HEK293 (cell line): ENCODE results near the gene RUNX1.

Experiments used
- CTCF ChIA-PET: fragments of 350-600 bp; formaldehyde crosslinking; extraction: SDS; loops from one replicate; lab custom pipeline; 2021; ENCODE audit warnings: antibody characterized with exemption; lab: Yijun Ruan, JAX
- POLR2A ChIA-PET: fragments of 300-600 bp; formaldehyde crosslinking; extraction: SDS; loops from one replicate; lab custom pipeline; 2020; ENCODE audit warnings: antibody characterized with exemption, inconsistent platforms; lab: Yijun Ruan, JAX
- H3K27ac ChIP-seq: fragments of 200-500 bp; sonication (Bioruptor generic); 2 replicates; pipeline ENCODE4 v1.5.1; 2014; ENCODE audit warnings: low read depth, low read length, control low read depth, inconsistent platforms; ENCODE audit errors: extremely low read depth
- H3K36me3 ChIP-seq, 2 experiments: fragments of 200-500 bp in 1 of 2; sonication (Bioruptor generic) in 1 of 2; 1 replicate in 1 of 2; 2 replicates in 1 of 2; pipeline ENCODE4 v1.5.1; 2014 to 2017; ENCODE audit warnings: inconsistent platforms in 2 of 2, low read length in 2 of 2; ENCODE audit not compliant: control insufficient read depth in 2 of 2, insufficient read depth in 1 of 2
- H3K4me1 ChIP-seq: fragments of 200-500 bp; sonication (Bioruptor generic); 2 replicates; pipeline ENCODE4 v1.5.1; 2014; ENCODE audit warnings: mild to moderate bottlenecking, low read length, inconsistent platforms; ENCODE audit not compliant: control insufficient read depth, insufficient read depth
- H3K4me3 ChIP-seq: 2 replicates; pipeline ENCODE4 v1.5.1; 2011; ENCODE audit warnings: low read depth, mild to moderate bottlenecking, control low read depth, low read length, moderate library complexity
- H3K9me3 ChIP-seq: fragments of 200-500 bp; sonication (Bioruptor generic); 2 replicates; pipeline ENCODE4 v1.5.1; 2014; ENCODE audit warnings: low read depth, low read length, inconsistent platforms; ENCODE audit not compliant: control insufficient read depth, insufficient read depth
- KLF17 ChIP-seq: fragments of 450-650 bp; formaldehyde crosslinking; IDR thresholded peaks from 2 replicates; pipeline ENCODE4 v1.5.1; 2016; ENCODE audit warnings: missing biosample characterization, missing genetic modification characterization
- KLF8 ChIP-seq: fragments of 450-650 bp; formaldehyde crosslinking; IDR thresholded peaks from 2 replicates; pipeline ENCODE4 v1.5.1; 2016; ENCODE audit warnings: missing biosample characterization, missing genetic modification characterization
- MZF1 ChIP-seq: fragments of 450-650 bp; formaldehyde crosslinking; IDR thresholded peaks from 2 replicates; pipeline ENCODE4 v1.5.1; 2017; ENCODE audit warnings: missing biosample characterization, missing genetic modification characterization, borderline replicate concordance
- OVOL3 ChIP-seq: fragments of 450-650 bp; formaldehyde crosslinking; IDR thresholded peaks from 2 replicates; pipeline ENCODE4 v1.5.1; 2016; ENCODE audit warnings: missing biosample characterization, missing genetic modification characterization
- PRDM10 ChIP-seq: fragments of 450-650 bp; formaldehyde crosslinking; IDR thresholded peaks from 2 replicates; pipeline ENCODE4 v1.5.1; 2016; ENCODE audit warnings: missing biosample characterization, missing genetic modification characterization
- RBAK ChIP-seq: fragments of 450-650 bp; formaldehyde crosslinking; IDR thresholded peaks from 2 replicates; pipeline ENCODE4 v1.5.1; 2016; ENCODE audit warnings: missing biosample characterization, missing genetic modification characterization
- SALL2 ChIP-seq: fragments of 450-650 bp; formaldehyde crosslinking; IDR thresholded peaks from 2 replicates; pipeline ENCODE4 v1.5.0; 2017; ENCODE audit warnings: missing biosample characterization, mild to moderate bottlenecking, missing genetic modification characterization, borderline replicate concordance
- WT1 ChIP-seq: fragments of 450-650 bp; formaldehyde crosslinking; IDR thresholded peaks from 2 replicates; pipeline ENCODE4 v1.5.1; 2016; ENCODE audit warnings: missing biosample characterization, missing genetic modification characterization
- ZBTB44 ChIP-seq: fragments of 450-650 bp; IDR thresholded peaks from 2 replicates; pipeline ENCODE4 v1.5.1; 2018; ENCODE audit warnings: missing biosample characterization, mild to moderate bottlenecking, missing genetic modification characterization
- ZEB2 ChIP-seq: fragments of 450-650 bp; formaldehyde crosslinking; IDR thresholded peaks from 2 replicates; pipeline ENCODE4 v1.5.1; 2016; ENCODE audit warnings: missing biosample characterization, missing genetic modification characterization
- ZFP3 ChIP-seq: fragments of 450-650 bp; formaldehyde crosslinking; IDR thresholded peaks from 2 replicates; pipeline ENCODE4 v1.5.1; 2016; ENCODE audit warnings: low read depth, missing biosample characterization, missing genetic modification characterization
- ZFP69B ChIP-seq: fragments of 450-650 bp; formaldehyde crosslinking; IDR thresholded peaks from 2 replicates; pipeline ENCODE4 v1.5.1; 2016; ENCODE audit warnings: missing biosample characterization, missing genetic modification characterization
- ZNF10 ChIP-seq: fragments of 450-650 bp; formaldehyde crosslinking; IDR thresholded peaks from 2 replicates; pipeline ENCODE4 v1.5.1; 2017; ENCODE audit warnings: missing biosample characterization, missing genetic modification characterization
- ZNF274 ChIP-seq, 2 experiments: fragments of 200-500 bp in 1 of 2; fragments of 450-650 bp in 1 of 2; sonication (Bioruptor generic) in 1 of 2; formaldehyde crosslinking in 1 of 2; IDR thresholded peaks; 2 replicates each; pipeline versions ENCODE4 v1.5.1 to v1.6.1; 2014 to 2016; ENCODE audit warnings: borderline replicate concordance in 1 of 2, inconsistent platforms in 1 of 2, low read length in 1 of 2, missing biosample characterization in 1 of 2, missing genetic modification characterization in 1 of 2
- ZNF48 ChIP-seq: fragments of 450-650 bp; formaldehyde crosslinking; IDR thresholded peaks from 2 replicates; pipeline ENCODE4 v1.5.1; 2016; ENCODE audit warnings: missing biosample characterization, missing genetic modification characterization
- ZNF521 ChIP-seq: fragments of 450-650 bp; formaldehyde crosslinking; IDR thresholded peaks from 2 replicates; pipeline ENCODE4 v1.5.1; 2017; ENCODE audit warnings: missing biosample characterization, mild to moderate bottlenecking, missing genetic modification characterization
- ZNF639 ChIP-seq: fragments of 450-650 bp; formaldehyde crosslinking; IDR thresholded peaks from 2 replicates; pipeline ENCODE4 v1.5.1; 2016; ENCODE audit warnings: missing biosample characterization, missing genetic modification characterization
- ZNF654 ChIP-seq: fragments of 450-650 bp; formaldehyde crosslinking; IDR thresholded peaks from 2 replicates; pipeline ENCODE4 v1.5.1; 2016; ENCODE audit warnings: low read depth, missing biosample characterization, missing genetic modification characterization
- ZNF664 ChIP-seq: fragments of 450-650 bp; formaldehyde crosslinking; IDR thresholded peaks from 2 replicates; pipeline ENCODE4 v1.5.1; 2016; ENCODE audit warnings: missing biosample characterization, missing genetic modification characterization
- ZNF792 ChIP-seq: fragments of 450-650 bp; formaldehyde crosslinking; IDR thresholded peaks from 2 replicates; pipeline ENCODE4 v1.5.1; 2016; ENCODE audit warnings: missing biosample characterization, missing genetic modification characterization
- ZNF830 ChIP-seq: fragments of 450-650 bp; IDR thresholded peaks from 2 replicates; pipeline ENCODE4 v1.5.0; 2018; ENCODE audit warnings: missing biosample characterization, missing genetic modification characterization, low read depth, mild to moderate bottlenecking, moderate library complexity
- ZNF843 ChIP-seq: fragments of 450-650 bp; formaldehyde crosslinking; IDR thresholded peaks from 2 replicates; pipeline ENCODE4 v1.5.1; 2016; ENCODE audit warnings: missing biosample characterization, missing genetic modification characterization

Gene RUNX1

GRCh38 chr21:34790341-34790740 lies 258.8 kb downstream of the RUNX1 start (continued):
- 0 out of 2 replicates have a peak, but pooled peaks have one; percentile 25 for TF ChIP-seq ZEB2 (tag by site-specific recombination)
- 0 out of 2 replicates have a peak, but pooled peaks have one; percentile 61 for TF ChIP-seq OVOL3 (tag by site-specific recombination)
- peak; percentile 50; the same call in 1 of the 2 replicates for TF ChIP-seq KLF8

- POLR2A ChIA-PET: no interaction called here
- CTCF ChIA-PET: no interaction called here
Observed at GRCh38 chr21:34788879-34789278, 260.2 kb downstream of the RUNX1 start.

GRCh38 chr21:34783815-34784214 lies 265.3 kb downstream of the RUNX1 start:
- H3K9me3 ChIP-seq: no peaks in the 10 kb centered on the region
- H3K27ac ChIP-seq: no peak overlapping the region
- no peak for TF ChIP-seq ZNF792
- no peak for TF ChIP-seq ZNF48 (tag by site-specific recombination)
- TF ChIP-seq ZBTB44: no peak
- TF ChIP-seq MZF1 (tag by site-specific recombination): no peak
- no peak for TF ChIP-seq ZNF274 (IDR thresholded peaks at IDR 0.05; ENCODE audit: low read length)
- TF ChIP-seq ZNF274 (tag by site-specific recombination; IDR thresholded peaks at IDR 0.05; ENCODE audit: borderline replicate concordance): no peak
- no peak for TF ChIP-seq ZNF654 (tag by site-specific recombination)
- no peak for TF ChIP-seq PRDM10 (tag by site-specific recombination)
- TF ChIP-seq ZNF843 (tag by site-specific recombination): no peak
- H3K4me1 ChIP-seq: no peaks in the 10 kb centered on the region
- ChIA-PET CTCF (no interaction called here), POLR2A (no interaction called here)
- H3K36me3 ChIP-seq: no peaks in the 10 kb centered on the region
- H3K4me3 ChIP-seq: no peak overlapping the region

More at GRCh38 chr21:34788879-34789278, 260.2 kb downstream of the RUNX1 start:
- H3K4me3 ChIP-seq: no peak overlapping the region
- no peak overlapping the region for H3K27ac ChIP-seq
- TF ChIP-seq ZNF521: no peak
- TF ChIP-seq ZFP69B (tag by site-specific recombination): no peak
- peaks cover 11% of the 10 kb centered on the region; the same call in 1 of the 2 replicates for H3K4me1 ChIP-seq
- H3K9me3 ChIP-seq: no peaks in the 10 kb centered on the region
- no peaks in the 10 kb centered on the region for H3K36me3 ChIP-seq

- POLR2A ChIA-PET: no interaction called here
- H3K4me1 ChIP-seq: no peaks in the 10 kb centered on the region
- H3K4me3 ChIP-seq: no peak overlapping the region
- no peak overlapping the region for H3K27ac ChIP-seq
- CTCF ChIA-PET: interaction anchor here (0.8 kb wide), 2 partner anchors 20 to 1245 kb away, joined by 3 to 4 read pairs; no protein-coding TSS in a partner anchor
- no peaks in the 10 kb centered on the region for H3K36me3 ChIP-seq
- no peaks in the 10 kb centered on the region for H3K9me3 ChIP-seq
- no peak for TF ChIP-seq ZNF639
- TF ChIP-seq SALL2: no peak
- peak; percentile 70 for TF ChIP-seq KLF17 (tag by site-specific recombination)
- TF ChIP-seq RBAK: no peak
- no peak for TF ChIP-seq WT1 (tag by site-specific recombination)
- no peak for TF ChIP-seq ZNF830 (tag by site-specific recombination)
- TF ChIP-seq ZFP3 (tag by site-specific recombination): no peak
- TF ChIP-seq ZNF10 (tag by site-specific recombination): no peak
- no peak for TF ChIP-seq ZNF664
Observed at GRCh38 chr21:34782506-34783360, 266.4 kb downstream of the RUNX1 start.
